Psoas muscle (tissue), 8 donors: Measurements from ENCODE around the gene TPI1. TPM values are rescaled to one million over a fixed set of nuclear protein-coding genes. Genes with fewer than 3 reads are reported as not detected.

Experiments
- ATAC-seq, 4 donors: fragments of 200-7000 bp; cut with Tn5 transposase; one replicate each; pipeline ENCODE4 v1.9.1; 2020; ENCODE audit warnings: moderate library complexity in 3 of 4, mild to moderate bottlenecking in 2 of 4
- DNase-seq, 2 donors: peaks; one replicate each; pipeline ENCODE4 v3.0.0-alpha.2; 2020
- H3K27ac ChIP-seq: fragments of 200-600 bp; one replicate; pipeline ENCODE4 v1.8.0; 2022
- H3K27me3 ChIP-seq, 3 donors: fragments of 200-600 bp in 1 of 3; one replicate each; pipeline versions ENCODE4 v1.6.1 to v1.8.0; 2013 to 2022; ENCODE audit warnings: low read length in 2 of 3, mild to moderate bottlenecking in 2 of 3, moderate library complexity in 1 of 3; ENCODE audit not compliant: insufficient read depth in 3 of 3
- H3K36me3 ChIP-seq, 2 donors: fragments of 200-600 bp in 1 of 2; one replicate each; pipeline versions ENCODE4 v1.6.1 to v1.8.0; 2013 to 2022; ENCODE audit warnings: low read depth in 1 of 2, mild to moderate bottlenecking in 1 of 2, moderate library complexity in 1 of 2; ENCODE audit not compliant: insufficient read depth in 1 of 2
- H3K4me1 ChIP-seq: fragments of 200-600 bp; one replicate; pipeline ENCODE4 v1.8.0; 2022
- H3K4me3 ChIP-seq: fragments of 200-600 bp; one replicate; pipeline ENCODE4 v1.8.0; 2022; ENCODE audit warnings: mild to moderate bottlenecking
- H3K9me3 ChIP-seq: fragments of 200-600 bp; one replicate; pipeline ENCODE4 v1.8.0; 2022
- WGBS, 3 donors: extraction: QIAGEN DNeasy Blood & Tissue Kit; methylation state at CpG; one replicate each; pipeline versions ENCODE4 v1.1.6 to v1.1.7; 2013; 5-methylcytosine and 5-hydroxymethylcytosine counted together
- intact Hi-C, 2 donors: fragments of 100-400 bp; cut with DNase I; formaldehyde crosslinking; loops; one replicate each; pipeline versions ENCODE4 v1.11.0 to v1.14.2; 2022
- polyA plus RNA-seq, 3 donors: library from polyadenylated mRNA; stranded (reverse); fragments of 200-250 nt; gene quantifications; one replicate each; pipeline ENCODE4 v1.2.3, GENCODE V29; 2013
- total RNA-seq, 4 donors: library from RNA; stranded (reverse); fragmentation: NEBNext Ultra II Directional in 2 of 4; extraction: Animal tissue kit (Norgen Biotek cat#: 25700) in 2 of 4; gene quantifications; one replicate each; pipeline versions ENCODE4 v1.2.1 to v1.2.4, GENCODE V29; 2021 to 2023
- TF ChIP-seq, protein P1 (sequence below): fragments of 200-600 bp; IDR thresholded peaks from one replicate; pipeline ENCODE4 v1.8.0; 2022; ENCODE audit warnings: antibody characterized with exemption
- donor health status: healthy with polysubstance abuse.
- donor health status: DM: no; HTN: no; CAD: no; lungs with moderate emphysema.
- donor health status: Bipolar disorder and iron deficiency.
- donor health status: healthy.
- donor health status: DM: yes; HTN: yes; CAD: no.
- donor health status: DM: no; HTN: no; CAD: no.
- donor health status: DM: no; HTN: no; CAD: no.
- donor health status: DM: yes; HTN: yes; CAD: no.

The TPI1 gene
- total and polyA plus RNA-seq, 7 donors: 537 to 952 (median 699) TPM

DNA sequence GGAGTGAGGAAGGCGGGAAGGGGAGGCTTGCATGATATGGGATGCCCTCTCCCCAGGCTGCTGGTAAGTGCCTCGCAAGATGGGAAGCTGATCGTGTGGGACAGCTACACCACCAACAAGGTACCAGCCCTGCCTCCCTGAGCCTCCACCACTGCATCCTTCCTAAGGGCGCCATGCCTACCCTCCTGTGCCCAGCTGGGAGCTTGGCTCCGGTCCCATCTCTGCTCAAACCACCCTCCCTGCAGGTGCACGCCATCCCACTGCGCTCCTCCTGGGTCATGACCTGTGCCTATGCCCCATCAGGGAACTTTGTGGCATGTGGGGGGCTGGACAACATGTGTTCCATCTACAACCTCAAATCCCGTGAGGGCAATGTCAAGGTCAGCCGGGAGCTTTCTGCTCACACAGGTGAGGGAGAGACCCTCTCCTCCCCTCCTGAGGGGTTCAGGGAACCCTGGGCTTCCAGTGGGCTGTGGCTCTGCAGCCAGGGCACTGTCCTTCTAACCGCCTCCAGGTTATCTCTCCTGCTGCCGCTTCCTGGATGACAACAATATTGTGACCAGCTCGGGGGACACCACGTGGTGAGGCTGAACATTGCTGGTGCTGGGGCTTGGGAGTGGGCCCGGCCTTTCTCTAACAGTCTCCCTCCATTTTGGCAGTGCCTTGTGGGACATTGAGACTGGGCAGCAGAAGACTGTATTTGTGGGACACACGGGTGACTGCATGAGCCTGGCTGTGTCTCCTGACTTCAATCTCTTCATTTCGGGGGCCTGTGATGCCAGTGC, 24.0 kb upstream of the TPI1 start:
- TF ChIP-seq, protein P1, sequence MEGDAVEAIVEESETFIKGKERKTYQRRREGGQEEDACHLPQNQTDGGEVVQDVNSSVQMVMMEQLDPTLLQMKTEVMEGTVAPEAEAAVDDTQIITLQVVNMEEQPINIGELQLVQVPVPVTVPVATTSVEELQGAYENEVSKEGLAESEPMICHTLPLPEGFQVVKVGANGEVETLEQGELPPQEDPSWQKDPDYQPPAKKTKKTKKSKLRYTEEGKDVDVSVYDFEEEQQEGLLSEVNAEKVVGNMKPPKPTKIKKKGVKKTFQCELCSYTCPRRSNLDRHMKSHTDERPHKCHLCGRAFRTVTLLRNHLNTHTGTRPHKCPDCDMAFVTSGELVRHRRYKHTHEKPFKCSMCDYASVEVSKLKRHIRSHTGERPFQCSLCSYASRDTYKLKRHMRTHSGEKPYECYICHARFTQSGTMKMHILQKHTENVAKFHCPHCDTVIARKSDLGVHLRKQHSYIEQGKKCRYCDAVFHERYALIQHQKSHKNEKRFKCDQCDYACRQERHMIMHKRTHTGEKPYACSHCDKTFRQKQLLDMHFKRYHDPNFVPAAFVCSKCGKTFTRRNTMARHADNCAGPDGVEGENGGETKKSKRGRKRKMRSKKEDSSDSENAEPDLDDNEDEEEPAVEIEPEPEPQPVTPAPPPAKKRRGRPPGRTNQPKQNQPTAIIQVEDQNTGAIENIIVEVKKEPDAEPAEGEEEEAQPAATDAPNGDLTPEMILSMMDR: no peak
- WGBS, 3 donors: 67 to 73% (median 70%) methylated on average over 15 to 16 of the region's 16 CpGs
- Histone ChIP-seq H3K27ac (no peak overlapping the region), H3K27me3 (no peaks in the 10 kb centered on the region), H3K4me3 (no peak overlapping the region), H3K4me1 (no peaks in the 10 kb centered on the region), H3K36me3 (no peaks in the 10 kb centered on the region), H3K9me3 (no peaks in the 10 kb centered on the region)
- intact Hi-C loops: no loop called here
- ATAC-seq: no peak
- peak in 1 of 2 donors; percentile 43 for DNase-seq

DNA sequence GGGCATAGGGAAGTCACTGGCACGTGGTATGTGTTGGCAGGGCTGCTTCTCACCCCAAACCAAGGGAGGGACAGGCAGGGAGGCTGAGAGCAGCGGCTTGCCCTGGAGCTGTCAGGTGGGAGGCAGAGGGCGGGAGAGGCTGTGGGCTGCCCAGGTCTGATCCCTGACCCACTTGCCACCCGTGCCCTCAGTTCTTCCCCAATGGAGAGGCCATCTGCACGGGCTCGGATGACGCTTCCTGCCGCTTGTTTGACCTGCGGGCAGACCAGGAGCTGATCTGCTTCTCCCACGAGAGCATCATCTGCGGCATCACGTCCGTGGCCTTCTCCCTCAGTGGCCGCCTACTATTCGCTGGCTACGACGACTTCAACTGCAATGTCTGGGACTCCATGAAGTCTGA, 21.9 kb upstream of the TPI1 start:
- no peaks in the 10 kb centered on the region for H3K36me3 ChIP-seq
- no peaks in the 10 kb centered on the region for H3K27me3 ChIP-seq
- DNase-seq (peak in 1 of 2 donors; percentile 43), ATAC-seq (no peak)
- TF ChIP-seq, protein P1: no peak
- H3K4me3 ChIP-seq: no peak overlapping the region
- no peak overlapping the region for H3K27ac ChIP-seq
- intact Hi-C loops: no loop called here
- no peaks in the 10 kb centered on the region for H3K4me1 ChIP-seq
- H3K9me3 ChIP-seq: no peaks in the 10 kb centered on the region
- 88 to 92% (median 90%) methylated on average over 17 of the region's 17 CpGs for WGBS, 3 donors

DNA sequence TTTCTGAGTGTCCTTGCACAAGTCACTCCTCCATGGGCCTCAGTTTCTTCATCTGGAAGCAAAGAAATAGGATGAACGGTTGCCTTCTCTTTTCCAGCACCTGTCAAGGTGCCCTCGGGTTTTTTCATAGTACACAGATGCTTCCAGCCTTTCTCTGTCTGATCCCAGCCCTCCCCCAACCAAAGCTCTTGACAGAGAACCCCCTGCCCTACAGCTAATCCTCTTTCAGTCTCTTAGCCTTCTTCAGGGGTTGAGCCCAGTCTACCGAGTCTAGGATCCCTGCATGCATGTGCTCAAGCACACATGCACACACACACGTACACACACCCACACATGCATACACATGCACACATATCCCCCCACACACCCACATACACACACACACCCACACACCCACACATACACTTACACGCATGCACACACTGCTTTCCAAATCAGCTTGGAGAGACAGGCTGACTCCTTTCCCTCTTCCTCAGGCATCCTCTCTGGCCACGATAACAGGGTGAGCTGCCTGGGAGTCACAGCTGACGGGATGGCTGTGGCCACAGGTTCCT, 20.9 kb upstream of the TPI1 start:
- H3K27ac ChIP-seq: no peak overlapping the region
- H3K27me3 ChIP-seq: no peaks in the 10 kb centered on the region
- 85 to 90% (median 86%) methylated on average over 7 of the region's 7 CpGs for WGBS, 3 donors
- H3K36me3 ChIP-seq: no peaks in the 10 kb centered on the region
- intact Hi-C loops: no loop called here
- H3K4me1 ChIP-seq: no peaks in the 10 kb centered on the region
- H3K9me3 ChIP-seq: no peaks in the 10 kb centered on the region
- no peak for DNase-seq
- no peak overlapping the region for H3K4me3 ChIP-seq
- TF ChIP-seq, protein P1: no peak
- ATAC-seq: no peak

DNA sequence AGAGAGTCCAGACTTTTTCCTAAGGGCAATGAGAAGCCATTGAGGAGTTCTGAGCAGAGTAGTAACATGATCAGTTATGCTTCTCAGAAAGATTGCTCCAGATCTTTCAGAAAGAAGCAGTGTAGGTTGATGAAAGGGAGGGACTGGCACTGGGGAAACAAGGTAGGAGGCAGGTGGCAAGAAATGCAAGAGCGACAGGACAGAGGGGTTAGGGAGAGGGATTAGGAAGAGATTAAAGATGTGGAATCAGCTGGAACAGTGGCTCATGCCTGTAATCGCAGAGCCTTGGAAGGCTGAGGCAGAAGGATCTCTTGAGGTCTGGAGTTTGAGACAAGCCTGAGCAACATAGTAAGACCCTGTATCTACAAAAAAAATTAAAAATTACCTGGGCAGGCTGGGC, 19.7 kb upstream of the TPI1 start:
- intact Hi-C loops: no loop called here
- Histone ChIP-seq H3K9me3 (no peaks in the 10 kb centered on the region), H3K27ac (no peak overlapping the region), H3K36me3 (no peaks in the 10 kb centered on the region), H3K4me1 (no peaks in the 10 kb centered on the region), H3K4me3 (no peak overlapping the region), H3K27me3 (no peaks in the 10 kb centered on the region)
- no peak for DNase-seq
- WGBS, 3 donors: 88 to 95% (median 93%) methylated on average over 2 of the region's 2 CpGs
- no peak for ATAC-seq
- TF ChIP-seq, protein P1: no peak
